ENCODE results near the gene BRD1. TPM values are rescaled to one million over a fixed set of nuclear protein-coding genes. Genes with fewer than 3 reads are reported as not detected.
A peak's percentile ranks its signal among the peaks of the same experiment; 100 is the strongest.

The BRD1 gene
- total and polyA plus RNA-seq, 8 donors, result 10.0 to 92.4 (median 30.4) TPM

DNA sequence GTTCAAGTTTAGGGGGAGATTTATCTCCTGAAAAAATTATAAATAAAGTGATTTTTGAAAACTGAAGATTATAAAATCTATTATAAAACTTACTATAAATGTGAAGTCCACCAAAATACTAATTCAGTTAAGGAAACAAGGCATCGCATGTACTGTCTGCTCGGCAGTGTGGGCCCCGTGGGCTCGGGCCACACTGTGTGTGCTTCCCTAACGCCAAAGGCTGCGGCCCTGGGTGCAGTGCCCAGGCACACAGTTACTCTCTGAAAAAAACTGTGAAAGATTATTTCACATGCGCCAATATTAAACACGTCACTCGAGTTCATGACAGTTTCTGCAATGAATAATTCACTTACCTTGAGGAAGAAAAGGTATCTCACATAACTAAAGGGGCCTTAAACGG lies 39.8 kb downstream of the BRD1 start:
- Histone ChIP-seq H3K27ac (peak overlapping the region in 3 of 5 donors; percentile 48 to 73 (median 56)), H3K4me1 (peaks cover 37 to 75% (median 52%) of the 10 kb centered on the region in 4 donors), H3K4me3 (no peak overlapping the region), H3K9me3 (no peaks in the 10 kb centered on the region), H3K36me3 (peaks cover 35 to 87% (median 80%) of the 10 kb centered on the region in 4 donors), H3K27me3 (no peaks in the 10 kb centered on the region)
- WGBS, 5 donors, result 87 to 92% (median 91%) methylated on average over 10 of the region's 10 CpGs
- intact Hi-C loops (cut with DNase I; ENCODE audit: low total_unique reads), result no loop called here
- no peak for DNase-seq
- TF ChIP-seq, protein P1, sequence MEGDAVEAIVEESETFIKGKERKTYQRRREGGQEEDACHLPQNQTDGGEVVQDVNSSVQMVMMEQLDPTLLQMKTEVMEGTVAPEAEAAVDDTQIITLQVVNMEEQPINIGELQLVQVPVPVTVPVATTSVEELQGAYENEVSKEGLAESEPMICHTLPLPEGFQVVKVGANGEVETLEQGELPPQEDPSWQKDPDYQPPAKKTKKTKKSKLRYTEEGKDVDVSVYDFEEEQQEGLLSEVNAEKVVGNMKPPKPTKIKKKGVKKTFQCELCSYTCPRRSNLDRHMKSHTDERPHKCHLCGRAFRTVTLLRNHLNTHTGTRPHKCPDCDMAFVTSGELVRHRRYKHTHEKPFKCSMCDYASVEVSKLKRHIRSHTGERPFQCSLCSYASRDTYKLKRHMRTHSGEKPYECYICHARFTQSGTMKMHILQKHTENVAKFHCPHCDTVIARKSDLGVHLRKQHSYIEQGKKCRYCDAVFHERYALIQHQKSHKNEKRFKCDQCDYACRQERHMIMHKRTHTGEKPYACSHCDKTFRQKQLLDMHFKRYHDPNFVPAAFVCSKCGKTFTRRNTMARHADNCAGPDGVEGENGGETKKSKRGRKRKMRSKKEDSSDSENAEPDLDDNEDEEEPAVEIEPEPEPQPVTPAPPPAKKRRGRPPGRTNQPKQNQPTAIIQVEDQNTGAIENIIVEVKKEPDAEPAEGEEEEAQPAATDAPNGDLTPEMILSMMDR (IDR thresholded peaks at IDR 0.05), result no peak
- no peak for TF ChIP-seq EP300 (IDR thresholded peaks at IDR 0.05)
- TF ChIP-seq POLR2AphosphoS5 (IDR thresholded peaks at IDR 0.05), result no peak
- TF ChIP-seq POLR2A (IDR thresholded peaks at IDR 0.05), result no peak

DNA sequence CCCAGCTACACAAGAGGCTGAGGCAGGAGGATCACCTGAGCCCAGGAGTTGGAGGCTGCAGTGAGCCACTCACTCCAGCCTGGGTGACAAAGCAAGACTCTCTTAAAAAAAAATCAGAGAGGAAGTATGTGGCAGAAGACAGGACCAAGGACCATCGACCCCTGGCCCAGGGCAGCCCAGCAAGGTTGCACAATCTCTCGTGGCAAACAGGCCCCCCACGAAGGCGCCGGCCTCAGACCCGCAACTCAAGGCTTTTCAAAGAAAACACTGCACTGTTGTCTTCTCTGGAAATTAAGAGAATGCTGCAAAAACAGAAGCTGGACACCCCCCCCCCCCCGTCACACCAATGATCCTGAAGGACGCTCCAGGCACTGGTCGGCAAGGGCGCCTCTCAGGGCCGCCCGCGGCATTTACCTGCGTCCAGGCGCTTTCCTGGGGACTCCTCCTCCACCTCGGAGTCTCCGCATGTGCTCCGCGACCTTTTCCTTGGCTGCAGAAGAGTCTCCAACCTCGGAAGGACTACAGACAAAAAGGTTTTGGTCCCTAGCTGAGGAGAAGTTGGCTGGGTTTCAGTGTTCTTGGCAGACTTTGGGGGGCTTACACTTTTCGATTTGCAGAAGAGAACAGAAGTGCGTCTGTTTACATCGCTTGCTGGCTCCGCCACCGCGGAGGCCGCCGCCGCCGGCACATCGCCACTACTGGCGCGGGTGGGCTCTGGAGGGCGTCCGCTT lies 40.5 kb downstream of the BRD1 start:
- intact Hi-C loops (cut with DNase I; ENCODE audit: low total_unique reads), result no loop called here
- no peaks in the 10 kb centered on the region for H3K27me3 ChIP-seq
- TF ChIP-seq POLR2A (IDR thresholded peaks at IDR 0.05) (no peak), EP300 (IDR thresholded peaks at IDR 0.05) (no peak), POLR2AphosphoS5 (IDR thresholded peaks at IDR 0.05) (no peak)
- TF ChIP-seq, protein P1 (IDR thresholded peaks at IDR 0.05), result no peak
- peaks cover 28 to 86% (median 75%) of the 10 kb centered on the region in 4 donors for H3K36me3 ChIP-seq
- WGBS, 5 donors, result 91 to 95% (median 93%) methylated on average over 34 to 35 of the region's 35 CpGs
- no peak overlapping the region for H3K27ac ChIP-seq
- H3K9me3 ChIP-seq, result no peaks in the 10 kb centered on the region
- H3K4me3 ChIP-seq, result no peak overlapping the region
- no peak for DNase-seq
- peaks cover 37 to 67% (median 47%) of the 10 kb centered on the region in 4 donors for H3K4me1 ChIP-seq

DNA sequence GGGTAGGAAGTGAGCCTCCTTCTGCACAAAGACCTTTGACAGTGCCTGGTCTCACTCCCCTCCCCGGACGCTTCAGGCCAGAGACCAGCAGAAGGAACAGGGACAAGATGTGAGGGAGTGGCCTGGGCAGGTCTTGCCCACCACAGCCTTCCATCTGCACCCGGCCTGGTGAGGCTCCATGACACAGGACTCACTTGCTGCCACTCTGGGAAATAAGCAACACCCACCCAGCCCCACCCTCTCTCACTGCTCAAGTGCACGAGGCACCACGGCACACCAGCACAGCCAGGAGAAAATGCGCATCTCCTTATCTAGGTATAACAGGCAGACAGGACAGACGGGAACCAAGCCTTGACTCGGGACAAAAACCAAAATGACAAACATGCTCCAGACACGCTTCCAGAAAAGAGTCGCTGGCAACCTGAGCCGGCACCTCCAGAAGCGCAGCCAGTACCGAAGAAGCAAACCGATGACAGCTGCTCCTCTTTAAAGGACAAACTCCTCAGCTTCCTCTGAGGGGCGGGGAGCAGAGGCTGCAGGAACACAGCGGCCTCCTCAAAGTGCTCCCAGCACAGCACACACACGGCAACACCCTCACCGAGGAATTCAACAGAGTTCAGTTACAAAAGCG lies 41.7 kb downstream of the BRD1 start:
- peaks cover 31 to 86% (median 74%) of the 10 kb centered on the region in 4 donors for H3K36me3 ChIP-seq
- DNase-seq, result no peak

DNA sequence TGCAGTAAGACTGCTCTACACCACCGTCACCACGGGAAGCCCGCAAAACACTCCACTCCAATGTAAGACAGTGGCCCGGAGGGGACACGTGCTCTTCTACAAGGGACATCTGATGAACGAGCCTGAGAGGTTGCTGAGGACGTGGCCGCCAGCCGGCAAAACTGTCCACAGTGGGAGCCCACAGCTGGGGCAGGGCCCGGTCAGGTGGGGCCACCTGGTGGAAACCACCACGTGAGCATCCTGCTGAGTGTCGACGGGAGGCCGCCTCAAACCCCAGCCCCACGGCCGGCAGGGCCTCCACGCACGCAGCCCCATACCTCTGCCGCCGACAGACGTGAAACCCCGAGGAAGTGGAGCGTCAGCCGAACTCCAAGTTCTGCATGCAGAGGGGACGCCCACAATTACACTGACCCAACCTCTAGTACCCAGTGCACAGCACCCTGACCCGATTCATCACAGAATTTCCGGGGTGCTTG lies 42.6 kb downstream of the BRD1 start:
- DNase-seq, result no peak
- no peaks in the 10 kb centered on the region for H3K27me3 ChIP-seq
- H3K36me3 ChIP-seq, result peaks cover 31 to 87% (median 71%) of the 10 kb centered on the region in 4 donors
- H3K9me3 ChIP-seq, result no peaks in the 10 kb centered on the region
- no peak overlapping the region for H3K4me3 ChIP-seq
- peaks cover 21 to 63% (median 44%) of the 10 kb centered on the region in 4 donors for H3K4me1 ChIP-seq
- 89 to 94% (median 92%) methylated on average over 16 to 27 of the region's 27 CpGs for WGBS, 5 donors
- no peak overlapping the region for H3K27ac ChIP-seq
- no peak for TF ChIP-seq EP300 (IDR thresholded peaks at IDR 0.05)
- intact Hi-C loops (cut with DNase I; ENCODE audit: low total_unique reads), result no loop called here

More for the DNA sequence above, 41.7 kb downstream of the BRD1 start:
- intact Hi-C loops (cut with DNase I; ENCODE audit: low total_unique reads), result no loop called here
- Histone ChIP-seq H3K9me3 (no peaks in the 10 kb centered on the region), H3K27ac (no peak overlapping the region), H3K27me3 (no peaks in the 10 kb centered on the region), H3K4me3 (no peak overlapping the region), H3K4me1 (peaks cover 30 to 63% (median 45%) of the 10 kb centered on the region in 4 donors)
- 67 to 75% (median 73%) methylated on average over 19 of the region's 19 CpGs for WGBS, 5 donors
- no peak for TF ChIP-seq EP300 (IDR thresholded peaks at IDR 0.05)
- TF ChIP-seq POLR2AphosphoS5 (IDR thresholded peaks at IDR 0.05), result no peak
- TF ChIP-seq, protein P1 (IDR thresholded peaks at IDR 0.05), result no peak
- no peak for TF ChIP-seq POLR2A (IDR thresholded peaks at IDR 0.05)
